SK-N-SH (cell line): ENCODE measurements around the gene SNX32. TPM values are rescaled to one million over a fixed set of nuclear protein-coding genes. Genes with fewer than 3 reads are reported as not detected.

Experiments used
- CTCF ChIA-PET: fragments of 300-600, 350-600 bp; formaldehyde crosslinking; extraction: SDS; loops from one replicate; lab custom pipeline; 2021; lab: Yijun Ruan, JAX
- POLR2A ChIA-PET: fragments of 350-600 bp; sonication (Branson Sonifier 250); formaldehyde crosslinking; extraction: SDS; loops from one replicate; lab custom pipeline; 2020; ENCODE audit warnings: antibody characterized with exemption, inconsistent platforms; lab: Yijun Ruan, JAX
- DNase-seq: peaks from one replicate; pipeline ENCODE4 v3.0.0; 2012
- H2AFZ ChIP-seq: fragments of 200-600 bp; sonication (generic); 2 replicates; pipeline ENCODE4 v1.8.1; 2016; ENCODE audit warnings: antibody characterized with exemption, mild to moderate bottlenecking, low read depth
- H3F3A ChIP-seq: fragments of 200-600 bp; sonication (generic); replicated peaks from 2 replicates; pipeline ENCODE3; 2016; ENCODE audit warnings: antibody characterized with exemption, mild to moderate bottlenecking; ENCODE audit not compliant: insufficient read depth
- H3K27ac ChIP-seq, 2 experiments: fragments of 200-500 bp in 1 of 2; fragments of 200-600 bp in 1 of 2; sonication (Bioruptor generic) in 1 of 2; sonication (generic), shearing (Covaris generic) in 1 of 2; 2 replicates each; pipeline versions ENCODE4 v1.5.1 to v1.6.1; 2014 to 2016; ENCODE audit warnings: low read depth in 2 of 2, inconsistent platforms in 1 of 2, low read length in 1 of 2, mild to moderate bottlenecking in 1 of 2, mixed read lengths in 1 of 2
- H3K27me3 ChIP-seq: fragments of 200-600 bp; sonication (generic), shearing (Covaris generic); 2 replicates; pipeline ENCODE4 v1.6.1; 2016; ENCODE audit warnings: mixed run types; ENCODE audit not compliant: insufficient read depth
- H3K36me3 ChIP-seq, 2 experiments: fragments of 200-500 bp in 1 of 2; fragments of 200-600 bp in 1 of 2; sonication (Bioruptor generic) in 1 of 2; sonication (generic) in 1 of 2; replicated peaks in 1 of 2; 2 replicates each; pipeline versions ENCODE3 to v1.5.1; 2014 to 2016; ENCODE audit warnings: low read length in 1 of 2, mild to moderate bottlenecking in 1 of 2; ENCODE audit not compliant: insufficient read depth in 2 of 2, control insufficient read depth in 1 of 2
- H3K4me1 ChIP-seq, 2 experiments: fragments of 200-500 bp in 1 of 2; fragments of 200-600 bp in 1 of 2; sonication (Bioruptor generic) in 1 of 2; sonication (generic), shearing (Covaris generic) in 1 of 2; 2 replicates each; pipeline versions ENCODE4 v1.5.1 to v1.6.1; 2014 to 2016; ENCODE audit warnings: low read depth in 1 of 2, low read length in 1 of 2, mixed run types in 1 of 2; ENCODE audit not compliant: insufficient read depth in 2 of 2, control insufficient read depth in 1 of 2
- H3K4me2 ChIP-seq: fragments of 200-600 bp; sonication (generic), shearing (Covaris generic); 2 replicates; pipeline ENCODE4 v1.6.1; 2017; ENCODE audit warnings: mixed run types
- H3K4me3 ChIP-seq, 2 experiments: fragments of 200-500 bp in 1 of 2; fragments of 200-600 bp in 1 of 2; sonication (Bioruptor generic) in 1 of 2; sonication (generic), shearing (Covaris generic) in 1 of 2; 2 replicates each; pipeline versions ENCODE4 v1.5.1 to v1.8.1; 2014 to 2016; ENCODE audit warnings: low read depth in 2 of 2, inconsistent platforms in 1 of 2, low read length in 1 of 2, mild to moderate bottlenecking in 1 of 2, mixed read lengths in 1 of 2, moderate library complexity in 1 of 2
- H3K79me2 ChIP-seq: fragments of 200-600 bp; sonication (generic); 2 replicates; pipeline ENCODE4 v1.8.1; 2017; ENCODE audit warnings: mild to moderate bottlenecking; ENCODE audit not compliant: insufficient read depth
- H3K9ac ChIP-seq: fragments of 200-600 bp; sonication (generic); 2 replicates; pipeline ENCODE4 v1.6.1; 2017; ENCODE audit warnings: mixed run types
- H3K9me2 ChIP-seq: fragments of 200-600 bp; sonication (generic); 2 replicates; pipeline ENCODE4 v1.6.1; 2017; ENCODE audit warnings: mixed run types
- H3K9me3 ChIP-seq: fragments of 200-600 bp; sonication (generic); 2 replicates; pipeline ENCODE4 v1.6.1; 2017; ENCODE audit warnings: mixed run types, mild to moderate bottlenecking, moderate library complexity
- H4K20me1 ChIP-seq: fragments of 200-600 bp; sonication (generic); 2 replicates; pipeline ENCODE4 v1.6.1; 2017; ENCODE audit warnings: mild to moderate bottlenecking, mixed run types; ENCODE audit not compliant: insufficient read depth
- CHD2 ChIP-seq: fragments of 150-350 bp; IDR thresholded peaks from 2 replicates; pipeline ENCODE4 v1.6.1; 2018; ENCODE audit warnings: low read length; ENCODE audit not compliant: partially characterized antibody
- ELF1 ChIP-seq: IDR thresholded peaks from 2 replicates; pipeline ENCODE4 v1.4.0; 2012
- FOXJ3 ChIP-seq: sonication (generic); formaldehyde crosslinking; IDR thresholded peaks from 2 replicates; pipeline ENCODE4 v1.5.1; 2020; ENCODE audit warnings: mild to moderate bottlenecking, missing genetic modification reagents
- GABPA ChIP-seq: IDR thresholded peaks from 2 replicates; pipeline ENCODE4 v1.4.0; 2012; ENCODE audit warnings: low read depth, mild to moderate bottlenecking
- GATA2 ChIP-seq: sonication (generic); formaldehyde crosslinking; IDR thresholded peaks from 2 replicates; pipeline ENCODE4 v1.5.0; 2020; ENCODE audit warnings: mild to moderate bottlenecking, missing genetic modification reagents
- JUND ChIP-seq: IDR thresholded peaks from 2 replicates; pipeline ENCODE4 v1.4.0; 2012
- MXI1 ChIP-seq: IDR thresholded peaks from 2 replicates; pipeline ENCODE4 v1.6.1; 2012; ENCODE audit warnings: mild to moderate bottlenecking, low read depth, low read length, improper control_type of control experiment
- RXRA ChIP-seq: IDR thresholded peaks from 2 replicates; pipeline ENCODE4 v1.4.0; 2012; ENCODE audit warnings: low read depth, mild to moderate bottlenecking, borderline replicate concordance
- SIN3A ChIP-seq: IDR thresholded peaks from 2 replicates; pipeline ENCODE4 v1.6.1; 2012; ENCODE audit warnings: low read depth, mild to moderate bottlenecking, low read length, moderate library complexity, borderline replicate concordance
- SMC3 ChIP-seq: IDR thresholded peaks from 2 replicates; pipeline ENCODE4 v1.6.1; 2012; ENCODE audit warnings: low read depth, low read length, improper control_type of control experiment
- TAF1 ChIP-seq: IDR thresholded peaks from 2 replicates; pipeline ENCODE4 v1.6.1; 2012; ENCODE audit warnings: low read depth, mild to moderate bottlenecking, low read length, moderate library complexity, borderline replicate concordance
- YY1 ChIP-seq: IDR thresholded peaks from 2 replicates; pipeline ENCODE4 v1.4.0; 2012; ENCODE audit warnings: low read depth, mild to moderate bottlenecking
- WGBS: methylation state at CpG from one replicate; pipeline ENCODE4 v1.1.6; 2017; ENCODE audit warnings: low lambda C conversion rate; 5-methylcytosine and 5-hydroxymethylcytosine counted together
- polyA plus RNA-seq, 3 experiments: library from polyadenylated mRNA; depleted of rRNA; stranded (reverse); fragments of >200 nt; gene quantifications; 2 replicates each; pipeline ENCODE4 v1.2.3, GENCODE V29; 2012
- TF ChIP-seq, protein P1 (sequence below): IDR thresholded peaks from 2 replicates; pipeline ENCODE4 v1.4.0; 2012; ENCODE audit warnings: low read depth
- TF ChIP-seq, protein P2 (sequence below): fragments of 200-600 bp; sonication (generic); IDR thresholded peaks from 2 replicates; pipeline ENCODE4 v1.6.1; 2017; ENCODE audit warnings: antibody characterized with exemption, mild to moderate bottlenecking, moderate library complexity
- TF ChIP-seq, protein P3 (sequence below): fragments of 150-350 bp; IDR thresholded peaks from 2 replicates; pipeline ENCODE4 v1.6.1; 2016; ENCODE audit warnings: mild to moderate bottlenecking, low read depth, low read length

SNX32 gene
- polyA plus RNA-seq, 1 of the 3 experiments (the other 2 are of a cell fraction) = 1.0 TPM

DNA sequence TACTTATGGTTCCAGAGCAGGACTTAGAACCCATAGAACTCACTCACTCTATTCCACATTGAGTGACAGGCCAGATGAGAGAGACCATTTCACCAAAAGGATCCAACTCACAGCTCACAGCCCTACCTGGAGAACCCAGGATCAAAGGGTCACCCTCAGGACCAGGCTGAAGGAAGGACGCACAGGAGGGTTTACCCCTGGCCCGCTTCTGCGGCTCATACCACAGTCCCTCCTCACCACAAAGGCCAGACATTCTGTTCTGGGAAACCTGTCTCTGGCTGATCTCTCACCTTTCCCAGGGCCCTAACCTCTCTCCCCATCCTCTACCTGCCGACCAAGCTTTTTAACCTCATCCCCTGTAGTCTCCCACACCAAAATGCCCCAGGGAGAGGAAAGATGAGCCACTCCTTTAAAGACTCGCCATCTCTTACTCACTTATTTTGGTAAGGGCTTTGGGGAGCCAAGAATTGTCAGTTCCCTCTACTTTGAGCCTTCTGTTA is 61.8 kb downstream of the SNX32 start:
- H2AFZ ChIP-seq = no peak overlapping the region
- TF ChIP-seq ELF1 (no peak), YY1 (no peak), GATA2 (CRISPR knock-in tag) (no peak), SIN3A (no peak), CHD2 (no peak), SMC3 (no peak)
- TF ChIP-seq, protein P1, sequence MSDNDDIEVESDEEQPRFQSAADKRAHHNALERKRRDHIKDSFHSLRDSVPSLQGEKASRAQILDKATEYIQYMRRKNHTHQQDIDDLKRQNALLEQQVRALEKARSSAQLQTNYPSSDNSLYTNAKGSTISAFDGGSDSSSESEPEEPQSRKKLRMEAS = no peak
- TF ChIP-seq, all 33 proteins: peak for 0
- peaks cover 0 to 49% of the 10 kb centered on the region in 2 experiments for H3K36me3 ChIP-seq
- H3K9ac ChIP-seq = peak overlapping the region; percentile 97; the same call in 1 of the 2 replicates
- H3F3A ChIP-seq = peaks cover 71% of the 10 kb centered on the region
- peaks cover 28 to 45% of the 10 kb centered on the region in 2 experiments; a peak in 3 of 4 replicates for H3K4me1 ChIP-seq
- H3K4me2 ChIP-seq = peak overlapping the region; percentile 89
- H3K27me3 ChIP-seq = no peaks in the 10 kb centered on the region
- H3K79me2 ChIP-seq = peaks cover 90% of the 10 kb centered on the region
- no peak for DNase-seq
- no peak overlapping the region for H3K4me3 ChIP-seq
- no peaks in the 10 kb centered on the region for H3K9me3 ChIP-seq
- ChIA-PET POLR2A (no interaction called here), CTCF (interaction anchor here (1.1 to 4.9 kb wide), 2 partner anchors 11 to 19 kb away, joined by 3 to 20 read pairs; no protein-coding TSS in a partner anchor)
- H3K27ac ChIP-seq = peak overlapping the region in 1 of 2 experiments; percentile 94; a peak in 2 of 4 replicates
- peaks cover 82% of the 10 kb centered on the region for H4K20me1 ChIP-seq
- 74% methylated on average over 2 of the region's 5 CpGs for WGBS
- no peaks in the 10 kb centered on the region for H3K9me2 ChIP-seq

DNA sequence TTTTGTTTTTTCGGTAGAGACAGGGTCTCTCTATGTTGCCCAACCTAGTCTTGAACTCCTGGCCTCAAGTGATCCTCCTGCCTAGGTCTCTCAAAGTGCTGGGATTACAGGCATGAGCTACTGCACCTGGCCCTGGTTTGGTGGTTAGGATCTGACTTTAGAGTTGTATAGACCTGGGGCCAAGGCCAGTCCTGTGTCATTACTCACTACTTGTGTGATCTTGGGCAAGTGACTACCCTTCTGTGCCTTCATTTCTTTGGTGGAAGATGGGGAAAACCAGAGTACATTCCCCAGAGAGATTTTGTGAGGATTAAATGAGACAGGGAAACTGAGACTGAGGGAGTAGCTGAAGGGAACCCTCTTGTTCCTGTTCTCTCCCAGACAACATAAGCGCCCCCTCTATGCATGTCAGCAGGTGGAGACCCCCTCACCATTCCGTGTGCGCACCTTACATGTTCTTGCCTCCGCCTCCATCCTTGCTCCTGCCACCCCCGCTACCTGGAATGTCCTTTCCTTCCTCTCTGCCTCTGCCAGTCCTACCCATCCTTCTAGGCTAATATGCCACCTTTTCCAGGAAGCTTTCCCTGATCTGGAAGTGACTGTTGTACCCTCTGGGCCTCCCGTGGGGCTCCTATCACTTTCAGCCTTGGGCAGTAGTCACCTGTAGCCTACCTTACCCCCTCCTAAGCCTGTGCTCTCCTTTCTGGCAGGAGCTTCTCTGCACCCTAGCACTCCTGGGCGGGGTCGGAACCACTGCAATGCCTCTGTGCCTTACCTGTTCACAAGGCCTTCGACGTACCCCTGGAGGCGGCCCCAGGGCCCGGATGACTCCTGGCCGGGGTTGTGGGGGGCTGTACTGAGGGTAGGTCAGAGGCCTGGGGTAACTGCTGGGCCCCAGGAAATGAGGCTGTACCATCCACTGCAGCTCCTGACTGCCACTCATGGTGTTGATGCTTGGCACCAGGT is 62.6 kb downstream of the SNX32 start:
- Histone ChIP-seq H3K4me1 (peaks cover 27 to 49% of the 10 kb centered on the region in 2 experiments; a peak in 3 of 4 replicates), H3K4me2 (peak overlapping the region; percentile 89), H3K9ac (peak overlapping the region; percentile 97), H3K79me2 (peaks cover 96% of the 10 kb centered on the region), H3K4me3 (peak overlapping the region in 1 of 2 experiments; percentile 82; a peak in 2 of 4 replicates), H3K9me3 (no peaks in the 10 kb centered on the region), H4K20me1 (peaks cover 77% of the 10 kb centered on the region), H3K9me2 (no peaks in the 10 kb centered on the region), H3F3A (peaks cover 71% of the 10 kb centered on the region), H3K27ac (peak overlapping the region in 1 of 2 experiments; percentile 94; a peak in 2 of 4 replicates), H3K27me3 (no peaks in the 10 kb centered on the region), H3K36me3 (peaks cover 0 to 49% of the 10 kb centered on the region in 2 experiments), H2AFZ (no peak overlapping the region)
- ChIA-PET CTCF (interaction anchor here (0.8 to 4.9 kb wide), 5 partner anchors 7 to 18 kb away, joined by 3 to 20 read pairs (median 4); partner anchors contain the start of genes CCDC85B and FIBP), POLR2A (interaction anchor here (0.6 kb wide), 1 partner anchor 22 kb away, joined by 3 read pairs; no protein-coding TSS in a partner anchor)
- no peak for TF ChIP-seq RXRA
- no peak for TF ChIP-seq FOXJ3 (CRISPR knock-in tag)
- TF ChIP-seq MXI1 = no peak
- no peak for TF ChIP-seq TAF1
- TF ChIP-seq, protein P2, sequence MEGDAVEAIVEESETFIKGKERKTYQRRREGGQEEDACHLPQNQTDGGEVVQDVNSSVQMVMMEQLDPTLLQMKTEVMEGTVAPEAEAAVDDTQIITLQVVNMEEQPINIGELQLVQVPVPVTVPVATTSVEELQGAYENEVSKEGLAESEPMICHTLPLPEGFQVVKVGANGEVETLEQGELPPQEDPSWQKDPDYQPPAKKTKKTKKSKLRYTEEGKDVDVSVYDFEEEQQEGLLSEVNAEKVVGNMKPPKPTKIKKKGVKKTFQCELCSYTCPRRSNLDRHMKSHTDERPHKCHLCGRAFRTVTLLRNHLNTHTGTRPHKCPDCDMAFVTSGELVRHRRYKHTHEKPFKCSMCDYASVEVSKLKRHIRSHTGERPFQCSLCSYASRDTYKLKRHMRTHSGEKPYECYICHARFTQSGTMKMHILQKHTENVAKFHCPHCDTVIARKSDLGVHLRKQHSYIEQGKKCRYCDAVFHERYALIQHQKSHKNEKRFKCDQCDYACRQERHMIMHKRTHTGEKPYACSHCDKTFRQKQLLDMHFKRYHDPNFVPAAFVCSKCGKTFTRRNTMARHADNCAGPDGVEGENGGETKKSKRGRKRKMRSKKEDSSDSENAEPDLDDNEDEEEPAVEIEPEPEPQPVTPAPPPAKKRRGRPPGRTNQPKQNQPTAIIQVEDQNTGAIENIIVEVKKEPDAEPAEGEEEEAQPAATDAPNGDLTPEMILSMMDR = no peak
- TF ChIP-seq SIN3A = no peak
- TF ChIP-seq JUND = no peak
- no peak for TF ChIP-seq SMC3
- no peak for TF ChIP-seq CHD2
- no peak for TF ChIP-seq GABPA
- TF ChIP-seq, protein P3, sequence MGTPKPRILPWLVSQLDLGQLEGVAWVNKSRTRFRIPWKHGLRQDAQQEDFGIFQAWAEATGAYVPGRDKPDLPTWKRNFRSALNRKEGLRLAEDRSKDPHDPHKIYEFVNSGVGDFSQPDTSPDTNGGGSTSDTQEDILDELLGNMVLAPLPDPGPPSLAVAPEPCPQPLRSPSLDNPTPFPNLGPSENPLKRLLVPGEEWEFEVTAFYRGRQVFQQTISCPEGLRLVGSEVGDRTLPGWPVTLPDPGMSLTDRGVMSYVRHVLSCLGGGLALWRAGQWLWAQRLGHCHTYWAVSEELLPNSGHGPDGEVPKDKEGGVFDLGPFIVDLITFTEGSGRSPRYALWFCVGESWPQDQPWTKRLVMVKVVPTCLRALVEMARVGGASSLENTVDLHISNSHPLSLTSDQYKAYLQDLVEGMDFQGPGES = no peak
- WGBS = 96% methylated on average over 11 of the region's 14 CpGs
- DNase-seq = no peak
